Posterior cingulate gyrus (tissue), 11 donors: ENCODE data around the gene TRPT1.

ENCODE experiments used
- DNase-seq, 10 donors: peaks; one replicate each; pipeline versions ENCODE4 v3.0.0 to v3.0.0-alpha.2; 2020 to 2021; ENCODE audit warnings: mixed read lengths in 3 of 10
- intact Hi-C: fragments of 100-400 bp; cut with DNase I; formaldehyde crosslinking; loops from one replicate; pipeline ENCODE4 v1.15.1; 2023

Gene TRPT1

GRCh38 chr11:64259533-64260067 lies 33.6 kb upstream of the TRPT1 start:
- intact Hi-C loops, result no loop called here
- DNase-seq, result no peak

DNA sequence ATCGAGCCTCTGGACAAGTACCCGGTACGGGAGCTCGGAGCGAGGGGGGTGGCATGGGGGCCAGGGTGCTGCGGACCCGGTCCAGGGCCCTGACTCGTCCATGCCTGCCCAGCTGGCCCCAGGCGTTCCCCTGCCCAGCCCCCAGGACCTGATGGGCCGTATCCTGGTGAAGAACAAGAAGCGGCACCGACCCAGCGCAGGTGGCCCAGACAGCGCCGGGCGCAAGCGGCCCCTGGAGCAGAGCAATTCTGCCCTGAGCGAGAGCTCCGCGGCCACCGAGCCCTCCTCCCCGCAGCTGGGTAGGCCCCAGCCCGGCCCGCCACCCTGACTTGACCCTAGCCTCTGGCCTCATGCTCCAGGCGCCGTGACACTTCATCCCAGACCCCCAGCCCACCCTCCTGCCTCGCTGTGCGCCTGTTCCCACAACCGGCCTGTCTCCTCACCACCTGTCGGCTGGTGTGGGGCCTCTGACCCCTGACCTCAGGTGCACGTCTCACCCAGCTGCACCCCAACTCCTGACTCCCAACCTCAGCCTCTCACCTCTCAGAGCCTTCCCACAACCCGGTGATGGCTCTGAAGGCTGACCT lies 33.1 kb upstream of the TRPT1 start:
- intact Hi-C loops, result no loop called here
- DNase-seq, result no peak

- intact Hi-C loops, result no loop called here
- no peak for DNase-seq
These were observed 32.4 kb upstream of the TRPT1 start for GRCh38 chr11:64258356-64258755.

GRCh38 chr11:64256300-64256699 lies 30.3 kb upstream of the TRPT1 start:
- intact Hi-C loops, result no loop called here
- DNase-seq, result no peak

DNA sequence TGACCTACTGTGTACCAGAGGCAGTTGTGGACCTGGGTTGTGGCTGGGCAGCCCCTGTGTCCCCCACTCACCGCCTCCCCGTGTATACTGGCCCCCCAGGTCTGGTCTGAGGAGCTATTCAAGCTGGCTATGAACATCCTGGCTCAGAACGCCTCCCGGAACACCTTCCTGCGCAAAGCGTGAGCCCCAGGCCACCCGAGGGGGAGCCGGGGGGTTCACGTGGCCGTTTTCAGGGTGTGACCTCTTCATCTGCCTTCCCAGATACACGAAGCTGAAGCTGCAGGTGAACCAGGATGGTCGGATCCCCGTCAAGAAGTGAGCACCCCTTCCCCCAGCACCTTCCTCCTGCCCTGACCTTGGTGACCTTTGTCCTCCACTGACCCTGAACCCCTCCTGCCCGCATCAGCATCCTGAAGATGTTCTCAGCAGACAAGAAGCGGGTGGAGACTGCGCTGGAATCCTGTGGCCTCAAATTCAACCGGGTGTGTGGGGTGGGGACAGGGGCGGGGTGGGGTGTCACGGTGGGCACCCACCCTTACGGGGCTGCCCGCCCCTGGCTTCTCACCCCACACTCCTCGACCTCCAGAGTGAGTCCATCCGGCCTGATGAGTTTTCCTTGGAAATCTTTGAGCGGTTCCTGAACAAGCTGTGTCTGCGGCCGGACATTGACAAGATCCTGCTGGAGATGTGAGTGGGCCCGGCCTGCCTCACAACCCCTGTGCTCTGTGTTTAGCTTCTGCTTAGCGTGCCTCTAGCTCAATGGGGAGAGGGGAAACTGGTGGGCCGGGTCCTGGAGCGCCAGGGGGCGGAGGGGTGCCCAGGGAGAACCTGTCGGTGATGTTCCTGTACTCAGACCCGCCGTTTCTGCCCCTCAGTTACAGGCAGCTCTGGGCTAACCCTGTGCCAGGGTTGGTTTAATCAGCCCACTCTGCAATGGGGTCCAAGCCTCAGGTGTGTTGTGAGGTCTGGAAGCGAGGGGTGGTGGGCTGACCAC lies 29.4 kb upstream of the TRPT1 start:
- intact Hi-C loops, result no loop called here
- no peak for DNase-seq

GRCh38 chr11:64254326-64254725 lies 28.3 kb upstream of the TRPT1 start:
- intact Hi-C loops, result loop anchor here (5.0 kb wide), 1 partner anchor 48 kb away; the partner anchor contains the start of gene CATSPERZ
- no peak for DNase-seq

GRCh38 chr11:64253481-64253880 lies 27.5 kb upstream of the TRPT1 start:
- DNase-seq, result peak in 4 of 10 donors; percentile 48 to 89 (median 66)
- intact Hi-C loops, result loop anchor here (5.0 kb wide), 1 partner anchor 49 kb away; the partner anchor contains the start of gene CATSPERZ

DNA sequence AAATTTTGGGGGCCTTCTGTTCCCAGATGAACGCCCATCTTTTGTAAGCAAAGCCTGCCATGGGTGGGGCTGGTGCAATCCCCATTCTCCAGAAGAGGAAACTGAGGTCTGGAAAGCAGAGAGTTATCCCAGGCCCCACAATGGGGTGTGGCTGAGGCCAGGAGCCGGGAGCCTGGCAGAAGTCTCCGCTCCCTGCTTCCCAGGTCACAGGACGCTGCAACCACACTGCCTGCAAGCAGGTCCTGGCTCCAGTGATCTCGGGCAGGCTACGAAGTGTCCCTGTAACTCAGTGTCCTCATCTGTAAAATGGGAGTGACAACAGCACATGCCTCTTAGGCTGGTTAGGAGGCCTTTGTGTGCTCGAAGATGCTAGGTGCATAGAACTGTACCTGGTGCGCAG lies 27.1 kb upstream of the TRPT1 start:
- DNase-seq, result no peak
- intact Hi-C loops, result loop anchor here (5.0 kb wide), 1 partner anchor 49 kb away; the partner anchor contains the start of gene CATSPERZ

- DNase-seq, result no peak
- intact Hi-C loops, result loop anchor here (5.0 kb wide), 1 partner anchor 50 kb away; the partner anchor contains the start of gene CATSPERZ
These were observed 26.3 kb upstream of the TRPT1 start for GRCh38 chr11:64252003-64252872.

GRCh38 chr11:64251753-64252002 lies 25.7 kb upstream of the TRPT1 start:
- no peak for DNase-seq
- intact Hi-C loops, result loop anchor here (5.0 kb wide), 1 partner anchor 51 kb away; the partner anchor contains the start of gene CATSPERZ

GRCh38 chr11:64251016-64251752 lies 25.2 kb upstream of the TRPT1 start, which contains the start of gene PLCB3:
Gene PLCB3, plus strand, starts transcription at chr11:64251530. Its CDS starts 120 bp downstream, at chr11:64251650.
- DNase-seq, result peak in 5 of 10 donors; percentile 46 to 90 (median 78)
- intact Hi-C loops, result loop anchor here (5.0 kb wide), 1 partner anchor 51 kb away; the partner anchor contains the start of gene CATSPERZ

GRCh38 chr11:64250415-64251015 lies 24.5 kb upstream of the TRPT1 start:
- intact Hi-C loops, result loop anchor here (5.0 kb wide), 1 partner anchor 52 kb away; the partner anchor contains the start of gene CATSPERZ
- no peak for DNase-seq

DNA sequence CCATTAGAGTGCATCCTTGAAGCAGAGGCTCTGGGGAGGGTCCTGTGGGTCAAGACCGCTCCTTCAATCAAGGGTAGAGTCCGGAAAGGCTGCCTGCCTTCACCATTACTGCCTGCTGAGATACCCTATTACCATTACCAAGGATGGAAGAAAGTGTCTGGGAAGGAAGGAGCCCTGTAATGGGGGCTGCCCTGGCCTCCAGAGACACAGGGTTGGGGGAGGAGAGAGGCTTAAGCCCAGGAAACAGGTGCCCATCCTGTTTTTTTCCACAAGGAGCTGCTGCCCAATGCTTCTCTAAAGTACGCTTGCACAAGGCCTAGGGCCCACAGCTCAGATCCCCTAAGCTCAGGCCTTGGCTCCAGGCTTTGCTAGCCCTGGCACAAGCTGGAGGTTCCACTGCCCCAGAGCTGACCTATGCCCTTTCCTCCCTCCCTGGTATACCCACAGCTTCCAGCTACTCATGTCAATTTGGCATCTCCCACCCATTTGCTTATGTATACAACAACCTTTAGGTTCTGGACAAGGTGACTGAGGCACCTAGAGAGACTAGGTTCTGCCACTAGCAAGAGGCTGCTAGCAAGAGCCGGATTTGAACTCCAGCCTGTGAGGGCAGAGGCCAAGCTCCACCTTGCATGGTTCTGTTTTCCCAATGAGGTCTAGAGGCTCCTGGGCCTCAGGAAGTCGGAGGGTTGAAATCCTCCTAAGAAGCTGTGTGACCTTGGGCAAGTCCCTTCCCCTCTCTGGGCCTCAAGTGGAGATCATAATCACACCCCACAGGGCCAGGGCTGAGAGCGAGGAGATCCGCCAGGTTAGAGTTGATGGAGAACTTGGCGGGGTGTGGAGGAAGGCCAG lies 23.8 kb upstream of the TRPT1 start:
- intact Hi-C loops, result loop anchor here (5.0 kb wide), 1 partner anchor 53 kb away; the partner anchor contains the start of gene CATSPERZ

GRCh38 chr11:64249038-64249437 lies 23.1 kb upstream of the TRPT1 start:
- intact Hi-C loops, result no loop called here
- peak in 1 of 10 donors; percentile 75 for DNase-seq

More for the DNA sequence above, 23.8 kb upstream of the TRPT1 start:
- no peak for DNase-seq

GRCh38 chr11:64248578-64248977 lies 22.6 kb upstream of the TRPT1 start:
- DNase-seq, result no peak
- intact Hi-C loops, result no loop called here

DNA sequence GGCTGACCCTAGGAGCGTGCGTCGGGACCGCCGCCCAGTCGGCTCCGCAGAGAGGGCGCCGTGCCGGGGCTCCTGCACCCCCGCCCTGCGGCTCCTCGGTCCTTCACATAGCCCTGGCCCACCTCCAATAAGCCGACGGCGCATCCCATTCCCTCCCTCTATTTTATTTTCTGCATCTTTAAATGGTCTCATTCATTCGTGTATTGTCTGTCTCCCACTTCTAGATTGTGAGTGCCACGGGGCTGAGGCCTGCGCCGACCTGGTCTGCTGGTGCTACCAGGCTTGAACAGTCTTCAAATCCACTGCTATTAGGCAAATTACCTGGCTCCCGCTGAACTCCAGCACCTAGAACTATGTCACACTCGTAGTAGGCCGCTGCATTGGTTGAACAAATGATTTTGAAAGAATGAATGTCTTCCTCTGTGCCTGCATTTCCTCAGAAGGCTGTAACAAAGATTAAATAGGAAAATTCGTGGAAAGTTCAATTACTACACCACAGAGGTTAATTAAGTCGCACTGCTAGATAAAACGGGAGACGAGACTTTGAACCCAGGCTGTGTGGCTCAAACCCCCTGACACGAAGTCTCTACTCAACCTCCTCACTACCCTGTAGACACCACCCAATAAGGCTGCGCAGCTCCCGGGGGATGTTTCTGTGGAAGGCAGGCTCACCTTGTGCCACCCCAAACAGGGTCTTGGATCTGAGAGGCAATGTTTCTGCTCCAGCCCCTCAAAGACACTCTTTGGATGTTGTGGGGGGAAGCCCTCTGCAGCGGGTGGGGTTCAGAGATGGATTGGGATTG lies 21.9 kb upstream of the TRPT1 start:
- intact Hi-C loops, result no loop called here
- no peak for DNase-seq
